Activated CD4-positive, alpha-beta T cell treated with anti-CD3 and anti-CD28 coated beads, Interleukin-2, amount 50 U/mL, for 24 hours (primary cell): ENCODE results near the gene LIAS.

ENCODE experiments used
- DNase-seq, 2 donors: peaks; one replicate each; pipeline ENCODE4 v3.0.0-alpha.2; 2020; ENCODE audit warnings: low read depth in 1 of 2, low spot score in 1 of 2

The LIAS gene

DNA sequence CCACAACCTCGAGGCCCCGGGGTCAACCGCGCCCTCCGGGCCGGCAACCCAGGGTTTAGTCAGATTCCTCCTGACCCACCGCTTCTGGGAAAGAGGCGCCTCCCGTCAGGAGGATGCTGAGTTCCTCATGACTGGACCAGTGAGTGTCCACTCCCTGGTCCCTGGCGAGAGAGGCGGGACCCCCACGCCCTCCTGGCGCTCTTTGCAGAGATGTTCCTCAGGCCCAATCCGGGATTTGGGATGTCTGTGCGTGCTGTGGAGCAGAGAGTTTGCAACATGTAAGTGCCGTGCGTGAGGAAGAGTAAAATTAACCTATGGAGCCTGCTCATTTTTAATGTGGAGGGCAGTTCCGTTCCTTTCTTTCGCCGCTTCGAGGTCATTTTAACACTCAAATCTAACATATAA lies 69.2 kb downstream of the LIAS start:
- DNase-seq = no peak
